HEK293 (cell line): ENCODE results near the gene AGAP1.
A peak's percentile ranks its signal among the peaks of the same experiment; 100 is the strongest.

Source experiments
- CTCF ChIA-PET: fragments of 350-600 bp; formaldehyde crosslinking; extraction: SDS; loops from one replicate; lab custom pipeline; 2021; ENCODE audit warnings: antibody characterized with exemption; lab: Yijun Ruan, JAX
- POLR2A ChIA-PET: fragments of 300-600 bp; formaldehyde crosslinking; extraction: SDS; loops from one replicate; lab custom pipeline; 2020; ENCODE audit warnings: antibody characterized with exemption, inconsistent platforms; lab: Yijun Ruan, JAX
- H3K27ac ChIP-seq: fragments of 200-500 bp; sonication (Bioruptor generic); 2 replicates; pipeline ENCODE4 v1.5.1; 2014; ENCODE audit warnings: low read depth, low read length, control low read depth, inconsistent platforms; ENCODE audit errors: extremely low read depth
- H3K36me3 ChIP-seq, 2 experiments: fragments of 200-500 bp in 1 of 2; sonication (Bioruptor generic) in 1 of 2; 1 replicate in 1 of 2; 2 replicates in 1 of 2; pipeline ENCODE4 v1.5.1; 2014 to 2017; ENCODE audit warnings: inconsistent platforms in 2 of 2, low read length in 2 of 2; ENCODE audit not compliant: control insufficient read depth in 2 of 2, insufficient read depth in 1 of 2
- H3K4me1 ChIP-seq: fragments of 200-500 bp; sonication (Bioruptor generic); 2 replicates; pipeline ENCODE4 v1.5.1; 2014; ENCODE audit warnings: mild to moderate bottlenecking, low read length, inconsistent platforms; ENCODE audit not compliant: control insufficient read depth, insufficient read depth
- H3K4me3 ChIP-seq: 2 replicates; pipeline ENCODE4 v1.5.1; 2011; ENCODE audit warnings: low read depth, mild to moderate bottlenecking, control low read depth, low read length, moderate library complexity
- H3K9me3 ChIP-seq: fragments of 200-500 bp; sonication (Bioruptor generic); 2 replicates; pipeline ENCODE4 v1.5.1; 2014; ENCODE audit warnings: low read depth, low read length, inconsistent platforms; ENCODE audit not compliant: control insufficient read depth, insufficient read depth
- BCL11B ChIP-seq: fragments of 450-650 bp; formaldehyde crosslinking; IDR thresholded peaks from 2 replicates; pipeline ENCODE4 v1.5.1; 2016; ENCODE audit warnings: low read depth, missing biosample characterization, missing genetic modification characterization
- KLF10 ChIP-seq: fragments of 450-650 bp; IDR thresholded peaks from 2 replicates; pipeline ENCODE4 v1.5.1; 2018; ENCODE audit warnings: missing biosample characterization, mild to moderate bottlenecking, missing genetic modification characterization
- KLF7 ChIP-seq: fragments of 450-650 bp; formaldehyde crosslinking; IDR thresholded peaks from 2 replicates; pipeline ENCODE4 v1.5.1; 2016; ENCODE audit warnings: missing biosample characterization, missing genetic modification characterization, borderline replicate concordance
- MEIS1 ChIP-seq: sonication (generic); formaldehyde crosslinking; IDR thresholded peaks from 2 replicates; pipeline ENCODE4 v1.8.1; 2022; ENCODE audit warnings: missing genetic modification reagents, mild to moderate bottlenecking, borderline replicate concordance
- SETDB1 ChIP-seq: IDR thresholded peaks from one replicate; pipeline ENCODE4 v1.6.1; 2017; ENCODE audit warnings: mild to moderate bottlenecking, low read length, moderate library complexity, mixed read lengths; ENCODE audit not compliant: insufficient read length
- SP7 ChIP-seq: fragments of 450-650 bp; formaldehyde crosslinking; IDR thresholded peaks from 2 replicates; pipeline ENCODE4 v1.5.1; 2016; ENCODE audit warnings: missing biosample characterization, missing genetic modification characterization
- ZFHX2 ChIP-seq: fragments of 450-650 bp; formaldehyde crosslinking; conservative IDR thresholded peaks from 2 replicates; pipeline ENCODE4 v1.5.1; 2016; ENCODE audit warnings: missing biosample characterization, missing genetic modification characterization
- ZIC2 ChIP-seq: fragments of 450-650 bp; formaldehyde crosslinking; IDR thresholded peaks from 2 replicates; pipeline ENCODE4 v1.5.1; 2016; ENCODE audit warnings: missing biosample characterization, missing genetic modification characterization
- ZNF132 ChIP-seq: fragments of 450-650 bp; formaldehyde crosslinking; IDR thresholded peaks from 2 replicates; pipeline ENCODE4 v1.5.1; 2017; ENCODE audit warnings: missing biosample characterization, missing genetic modification characterization, borderline replicate concordance
- ZNF146 ChIP-seq: fragments of 450-650 bp; formaldehyde crosslinking; IDR thresholded peaks from 2 replicates; pipeline ENCODE4 v1.5.1; 2016; ENCODE audit warnings: missing biosample characterization, missing genetic modification characterization
- ZNF214 ChIP-seq: fragments of 450-650 bp; formaldehyde crosslinking; IDR thresholded peaks from 2 replicates; pipeline ENCODE4 v1.5.1; 2017; ENCODE audit warnings: missing biosample characterization, mild to moderate bottlenecking, missing genetic modification characterization, borderline replicate concordance
- ZNF223 ChIP-seq: fragments of 450-650 bp; formaldehyde crosslinking; IDR thresholded peaks from 2 replicates; pipeline ENCODE4 v1.5.1; 2016; ENCODE audit warnings: missing biosample characterization, missing genetic modification characterization
- ZNF335 ChIP-seq: fragments of 450-650 bp; formaldehyde crosslinking; conservative IDR thresholded peaks from 2 replicates; pipeline ENCODE4 v1.5.1; 2016; ENCODE audit warnings: missing biosample characterization, missing genetic modification characterization
- ZNF501 ChIP-seq: fragments of 450-650 bp; formaldehyde crosslinking; IDR thresholded peaks from 2 replicates; pipeline ENCODE4 v1.5.1; 2016; ENCODE audit warnings: missing biosample characterization, missing genetic modification characterization
- ZNF514 ChIP-seq: fragments of 450-650 bp; formaldehyde crosslinking; IDR thresholded peaks from 2 replicates; pipeline ENCODE4 v1.5.1; 2016; ENCODE audit warnings: missing biosample characterization, missing genetic modification characterization
- ZNF530 ChIP-seq: fragments of 450-650 bp; formaldehyde crosslinking; IDR thresholded peaks from 2 replicates; pipeline ENCODE4 v1.5.1; 2016; ENCODE audit warnings: low read depth, missing biosample characterization, missing genetic modification characterization
- ZNF548 ChIP-seq: fragments of 450-650 bp; formaldehyde crosslinking; IDR thresholded peaks from 2 replicates; pipeline ENCODE4 v1.5.1; 2016; ENCODE audit warnings: missing biosample characterization, missing genetic modification characterization
- ZNF596 ChIP-seq: fragments of 450-650 bp; IDR thresholded peaks from 2 replicates; pipeline ENCODE4 v1.5.0; 2018; ENCODE audit warnings: missing biosample characterization, mild to moderate bottlenecking, missing genetic modification characterization, moderate library complexity
- ZNF629 ChIP-seq: fragments of 450-650 bp; formaldehyde crosslinking; IDR thresholded peaks from 2 replicates; pipeline ENCODE4 v1.5.1; 2017; ENCODE audit warnings: missing biosample characterization, missing genetic modification characterization
- ZNF707 ChIP-seq: fragments of 450-650 bp; formaldehyde crosslinking; IDR thresholded peaks from 2 replicates; pipeline ENCODE4 v1.5.1; 2016; ENCODE audit warnings: missing biosample characterization, missing genetic modification characterization
- ZNF777 ChIP-seq: fragments of 450-650 bp; formaldehyde crosslinking; IDR thresholded peaks from 2 replicates; pipeline ENCODE4 v1.5.1; 2017; ENCODE audit warnings: missing biosample characterization, missing genetic modification characterization, borderline replicate concordance
- TF ChIP-seq, protein P1 (sequence below): fragments of 450-650 bp; formaldehyde crosslinking; IDR thresholded peaks from 2 replicates; pipeline ENCODE4 v1.5.1; 2016; ENCODE audit warnings: missing biosample characterization, missing genetic modification characterization
- TF ChIP-seq, protein P2 (sequence below): fragments of 450-650 bp; formaldehyde crosslinking; IDR thresholded peaks from 2 replicates; pipeline ENCODE4; 2016; ENCODE audit warnings: missing biosample characterization, missing genetic modification characterization
- TF ChIP-seq, protein P3 (sequence below): fragments of 450-650 bp; formaldehyde crosslinking; IDR thresholded peaks from 2 replicates; pipeline ENCODE4 v1.5.1; 2016; ENCODE audit warnings: missing biosample characterization, missing genetic modification characterization, borderline replicate concordance
- TF ChIP-seq, protein P4 (sequence below): fragments of 450-650 bp; formaldehyde crosslinking; IDR thresholded peaks from 2 replicates; pipeline ENCODE4 v1.5.1; 2016; ENCODE audit warnings: missing biosample characterization, missing genetic modification characterization
- TF ChIP-seq, protein P5 (sequence below): fragments of 450-650 bp; formaldehyde crosslinking; IDR thresholded peaks from 2 replicates; pipeline ENCODE4 v1.5.1; 2016; ENCODE audit warnings: missing biosample characterization, missing genetic modification characterization

Gene AGAP1

DNA sequence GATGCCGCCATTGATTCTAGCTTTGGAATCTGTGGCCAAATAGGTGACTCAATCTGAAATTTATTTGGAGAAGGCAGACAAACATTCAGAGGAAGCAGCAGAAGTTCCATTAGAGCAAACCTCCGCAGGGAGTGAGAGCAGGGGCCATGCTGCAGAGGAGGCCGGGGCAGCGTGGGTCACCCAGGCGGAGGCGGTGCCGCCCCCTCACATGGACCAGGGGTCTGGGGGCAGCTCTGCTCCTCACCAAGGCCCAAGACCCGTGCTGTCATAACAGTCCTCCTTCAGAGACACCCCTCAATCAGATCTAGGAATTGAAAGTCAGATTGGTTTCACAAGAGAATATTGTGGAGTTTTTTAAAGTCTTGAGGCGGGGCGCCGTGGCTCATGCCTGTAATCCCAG, 582.0 kb downstream of the AGAP1 start:
- ChIA-PET CTCF (interaction anchor here (0.5 to 0.7 kb wide), 2 partner anchors 10 to 272 kb away, joined by 3 to 4 read pairs; no protein-coding TSS in a partner anchor), POLR2A (no interaction called here)
- Histone ChIP-seq H3K36me3 (no peaks in the 10 kb centered on the region), H3K4me1 (peaks cover 11% of the 10 kb centered on the region), H3K4me3 (no peak overlapping the region), H3K27ac (no peak overlapping the region), H3K9me3 (no peaks in the 10 kb centered on the region)
- no peak for TF ChIP-seq ZNF214
- TF ChIP-seq ZFHX2 (tag by site-specific recombination) = no peak
- no peak for TF ChIP-seq ZNF777 (tag by site-specific recombination)
- TF ChIP-seq ZNF548 (tag by site-specific recombination) = no peak
- no peak for TF ChIP-seq MEIS1 (CRISPR knock-in tag)
- TF ChIP-seq ZNF629 (tag by site-specific recombination) = no peak
- TF ChIP-seq, protein P1, sequence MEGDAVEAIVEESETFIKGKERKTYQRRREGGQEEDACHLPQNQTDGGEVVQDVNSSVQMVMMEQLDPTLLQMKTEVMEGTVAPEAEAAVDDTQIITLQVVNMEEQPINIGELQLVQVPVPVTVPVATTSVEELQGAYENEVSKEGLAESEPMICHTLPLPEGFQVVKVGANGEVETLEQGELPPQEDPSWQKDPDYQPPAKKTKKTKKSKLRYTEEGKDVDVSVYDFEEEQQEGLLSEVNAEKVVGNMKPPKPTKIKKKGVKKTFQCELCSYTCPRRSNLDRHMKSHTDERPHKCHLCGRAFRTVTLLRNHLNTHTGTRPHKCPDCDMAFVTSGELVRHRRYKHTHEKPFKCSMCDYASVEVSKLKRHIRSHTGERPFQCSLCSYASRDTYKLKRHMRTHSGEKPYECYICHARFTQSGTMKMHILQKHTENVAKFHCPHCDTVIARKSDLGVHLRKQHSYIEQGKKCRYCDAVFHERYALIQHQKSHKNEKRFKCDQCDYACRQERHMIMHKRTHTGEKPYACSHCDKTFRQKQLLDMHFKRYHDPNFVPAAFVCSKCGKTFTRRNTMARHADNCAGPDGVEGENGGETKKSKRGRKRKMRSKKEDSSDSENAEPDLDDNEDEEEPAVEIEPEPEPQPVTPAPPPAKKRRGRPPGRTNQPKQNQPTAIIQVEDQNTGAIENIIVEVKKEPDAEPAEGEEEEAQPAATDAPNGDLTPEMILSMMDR (tag by site-specific recombination) = no peak
- no peak for TF ChIP-seq ZNF501 (tag by site-specific recombination)
- no peak for TF ChIP-seq ZNF132 (tag by site-specific recombination)
- TF ChIP-seq ZNF223 = no peak
- TF ChIP-seq, protein P2, sequence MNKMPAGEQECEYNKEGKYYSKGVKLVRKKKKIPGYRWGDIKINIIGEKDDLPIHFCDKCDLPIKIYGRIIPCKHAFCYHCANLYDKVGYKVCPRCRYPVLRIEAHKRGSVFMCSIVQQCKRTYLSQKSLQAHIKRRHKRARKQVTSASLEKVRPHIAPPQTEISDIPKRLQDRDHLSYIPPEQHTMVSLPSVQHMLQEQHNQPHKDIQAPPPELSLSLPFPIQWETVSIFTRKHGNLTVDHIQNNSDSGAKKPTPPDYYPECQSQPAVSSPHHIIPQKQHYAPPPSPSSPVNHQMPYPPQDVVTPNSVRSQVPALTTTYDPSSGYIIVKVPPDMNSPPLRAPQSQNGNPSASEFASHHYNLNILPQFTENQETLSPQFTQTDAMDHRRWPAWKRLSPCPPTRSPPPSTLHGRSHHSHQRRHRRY (tag by site-specific recombination) = no peak
- no peak for TF ChIP-seq ZNF707 (tag by site-specific recombination)
- no peak for TF ChIP-seq SP7 (tag by site-specific recombination)
- TF ChIP-seq ZNF335 (tag by site-specific recombination) = no peak
- TF ChIP-seq BCL11B (tag by site-specific recombination) = no peak
- TF ChIP-seq, protein P3, sequence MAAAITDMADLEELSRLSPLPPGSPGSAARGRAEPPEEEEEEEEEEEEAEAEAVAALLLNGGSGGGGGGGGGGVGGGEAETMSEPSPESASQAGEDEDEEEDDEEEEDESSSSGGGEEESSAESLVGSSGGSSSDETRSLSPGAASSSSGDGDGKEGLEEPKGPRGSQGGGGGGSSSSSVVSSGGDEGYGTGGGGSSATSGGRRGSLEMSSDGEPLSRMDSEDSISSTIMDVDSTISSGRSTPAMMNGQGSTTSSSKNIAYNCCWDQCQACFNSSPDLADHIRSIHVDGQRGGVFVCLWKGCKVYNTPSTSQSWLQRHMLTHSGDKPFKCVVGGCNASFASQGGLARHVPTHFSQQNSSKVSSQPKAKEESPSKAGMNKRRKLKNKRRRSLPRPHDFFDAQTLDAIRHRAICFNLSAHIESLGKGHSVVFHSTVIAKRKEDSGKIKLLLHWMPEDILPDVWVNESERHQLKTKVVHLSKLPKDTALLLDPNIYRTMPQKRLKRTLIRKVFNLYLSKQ (tag by site-specific recombination) = no peak
- TF ChIP-seq ZNF146 (tag by site-specific recombination) = no peak
- no peak for TF ChIP-seq ZIC2 (tag by site-specific recombination)
- no peak for TF ChIP-seq KLF10 (tag by site-specific recombination)

DNA sequence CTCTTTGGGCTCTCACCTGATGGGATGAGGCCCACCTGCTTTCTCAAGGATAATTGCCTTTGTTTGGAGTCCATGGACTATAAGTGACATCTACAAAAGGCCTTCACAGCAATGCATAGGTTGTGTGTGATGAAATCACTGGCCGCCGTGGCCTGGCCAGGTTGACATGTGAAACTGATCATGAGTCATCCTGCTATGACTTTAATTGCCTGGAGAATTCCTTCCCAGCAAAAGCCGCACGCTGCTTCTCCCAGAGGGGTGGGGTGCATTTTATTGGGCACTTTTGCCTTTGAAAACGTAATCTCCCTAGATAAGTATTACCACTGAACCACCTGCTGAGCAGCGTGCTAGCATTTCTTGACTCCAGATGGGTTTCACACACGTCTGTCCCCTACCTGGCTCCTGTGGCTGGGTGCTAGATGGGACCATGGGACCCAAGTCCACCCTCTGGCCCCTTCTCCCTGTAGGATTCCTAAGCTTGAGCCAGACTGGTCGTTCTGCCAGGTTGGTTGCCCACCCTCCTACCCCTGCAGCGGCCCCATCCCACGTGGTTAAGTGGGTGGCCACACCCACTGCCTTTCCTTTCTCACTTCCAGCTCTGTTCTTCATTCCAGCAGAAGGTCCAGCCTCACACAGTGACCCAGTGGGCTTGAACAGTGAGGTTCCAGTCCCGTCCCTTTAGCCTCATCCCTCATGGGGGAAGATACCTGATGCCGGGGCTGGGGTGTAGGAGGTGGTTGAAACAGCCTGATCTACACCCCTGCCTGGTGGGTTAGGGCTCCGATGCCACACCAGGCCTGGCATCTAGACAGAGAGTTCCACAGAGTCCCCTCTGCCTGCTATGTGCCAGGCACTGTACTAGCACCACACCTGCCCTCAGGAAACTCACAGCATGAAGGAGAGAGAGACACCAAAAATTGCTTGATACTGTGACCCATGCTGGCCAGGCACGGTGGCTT, 584.7 kb downstream of the AGAP1 start:
- Histone ChIP-seq H3K4me3 (no peak overlapping the region), H3K4me1 (peaks cover 11% of the 10 kb centered on the region), H3K9me3 (no peaks in the 10 kb centered on the region), H3K27ac (peak overlapping the region; percentile 49), H3K36me3 (no peaks in the 10 kb centered on the region)
- CTCF ChIA-PET = interaction anchor here (0.6 to 0.7 kb wide), 2 partner anchors 488 to 1028 kb away, joined by 3 to 6 read pairs; no protein-coding TSS in a partner anchor
- POLR2A ChIA-PET = no interaction called here
- TF ChIP-seq ZNF530 (no peak), KLF7 (tag by site-specific recombination) (peak; percentile 93; the same call in 1 of the 2 replicates), ZNF596 (tag by site-specific recombination) (peak; percentile 35; the same call in 1 of the 2 replicates), SETDB1 (no peak), ZNF514 (tag by site-specific recombination) (no peak)
- TF ChIP-seq, protein P4, sequence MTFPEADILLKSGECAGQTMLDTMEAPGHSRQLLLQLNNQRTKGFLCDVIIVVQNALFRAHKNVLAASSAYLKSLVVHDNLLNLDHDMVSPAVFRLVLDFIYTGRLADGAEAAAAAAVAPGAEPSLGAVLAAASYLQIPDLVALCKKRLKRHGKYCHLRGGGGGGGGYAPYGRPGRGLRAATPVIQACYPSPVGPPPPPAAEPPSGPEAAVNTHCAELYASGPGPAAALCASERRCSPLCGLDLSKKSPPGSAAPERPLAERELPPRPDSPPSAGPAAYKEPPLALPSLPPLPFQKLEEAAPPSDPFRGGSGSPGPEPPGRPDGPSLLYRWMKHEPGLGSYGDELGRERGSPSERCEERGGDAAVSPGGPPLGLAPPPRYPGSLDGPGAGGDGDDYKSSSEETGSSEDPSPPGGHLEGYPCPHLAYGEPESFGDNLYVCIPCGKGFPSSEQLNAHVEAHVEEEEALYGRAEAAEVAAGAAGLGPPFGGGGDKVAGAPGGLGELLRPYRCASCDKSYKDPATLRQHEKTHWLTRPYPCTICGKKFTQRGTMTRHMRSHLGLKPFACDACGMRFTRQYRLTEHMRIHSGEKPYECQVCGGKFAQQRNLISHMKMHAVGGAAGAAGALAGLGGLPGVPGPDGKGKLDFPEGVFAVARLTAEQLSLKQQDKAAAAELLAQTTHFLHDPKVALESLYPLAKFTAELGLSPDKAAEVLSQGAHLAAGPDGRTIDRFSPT (tag by site-specific recombination) = peak; percentile 85
- TF ChIP-seq, protein P5, sequence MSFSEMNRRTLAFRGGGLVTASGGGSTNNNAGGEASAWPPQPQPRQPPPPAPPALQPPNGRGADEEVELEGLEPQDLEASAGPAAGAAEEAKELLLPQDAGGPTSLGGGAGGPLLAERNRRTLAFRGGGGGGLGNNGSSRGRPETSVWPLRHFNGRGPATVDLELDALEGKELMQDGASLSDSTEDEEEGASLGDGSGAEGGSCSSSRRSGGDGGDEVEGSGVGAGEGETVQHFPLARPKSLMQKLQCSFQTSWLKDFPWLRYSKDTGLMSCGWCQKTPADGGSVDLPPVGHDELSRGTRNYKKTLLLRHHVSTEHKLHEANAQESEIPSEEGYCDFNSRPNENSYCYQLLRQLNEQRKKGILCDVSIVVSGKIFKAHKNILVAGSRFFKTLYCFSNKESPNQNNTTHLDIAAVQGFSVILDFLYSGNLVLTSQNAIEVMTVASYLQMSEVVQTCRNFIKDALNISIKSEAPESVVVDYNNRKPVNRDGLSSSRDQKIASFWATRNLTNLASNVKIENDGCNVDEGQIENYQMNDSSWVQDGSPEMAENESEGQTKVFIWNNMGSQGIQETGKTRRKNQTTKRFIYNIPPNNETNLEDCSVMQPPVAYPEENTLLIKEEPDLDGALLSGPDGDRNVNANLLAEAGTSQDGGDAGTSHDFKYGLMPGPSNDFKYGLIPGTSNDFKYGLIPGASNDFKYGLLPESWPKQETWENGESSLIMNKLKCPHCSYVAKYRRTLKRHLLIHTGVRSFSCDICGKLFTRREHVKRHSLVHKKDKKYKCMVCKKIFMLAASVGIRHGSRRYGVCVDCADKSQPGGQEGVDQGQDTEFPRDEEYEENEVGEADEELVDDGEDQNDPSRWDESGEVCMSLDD (tag by site-specific recombination) = no peak
